ENCODE data around the gene BACH2. TPM values are rescaled to one million over a fixed set of nuclear protein-coding genes. Genes with fewer than 3 reads are reported as not detected.

The BACH2 gene
- total and polyA plus RNA-seq, 2 experiments from 2014 or later, result 1.6 to 5.7 TPM

- H3K9me3 Mint-ChIP-seq, result no peaks in the 10 kb centered on the region
- no peak for DNase-seq (ENCODE audit: low spot score)
- no peak overlapping the region for H3K4me3 Mint-ChIP-seq
- Histone ChIP-seq H3K27ac (ENCODE audit: low read depth) (no peak overlapping the region), H3K27me3 (ENCODE audit: insufficient read depth) (no peaks in the 10 kb centered on the region), H3K4me2 (no peak overlapping the region), H3K36me3 (ENCODE audit: insufficient read depth) (no peaks in the 10 kb centered on the region), H2AFZ (no peak overlapping the region), H3K4me3 (no peak overlapping the region), H3K9me2 (ENCODE audit: insufficient read depth) (no peaks in the 10 kb centered on the region), H3F3A (replicated peaks; ENCODE audit: low read depth) (no peaks in the 10 kb centered on the region), H4K20me1 (replicated peaks; ENCODE audit: insufficient read depth) (no peaks in the 10 kb centered on the region), H3K79me2 (replicated peaks; ENCODE audit: insufficient read depth) (no peaks in the 10 kb centered on the region), H3K4me1 (ENCODE audit: insufficient read depth) (no peaks in the 10 kb centered on the region; the same call in 1 of the 2 replicates)
- H3K27me3 Mint-ChIP-seq (ENCODE audit: insufficient read depth, low read depth, poor library complexity), result no peaks in the 10 kb centered on the region
- H3K36me3 Mint-ChIP-seq (ENCODE audit: low read depth), result no peaks in the 10 kb centered on the region
- H3K27ac Mint-ChIP-seq, result no peak overlapping the region
- no peaks in the 10 kb centered on the region for H3K4me1 Mint-ChIP-seq
- TF ChIP-seq ZNF331 (CRISPR knock-in tag; IDR thresholded peaks at IDR 0.05; ENCODE audit: low read depth), result no peak
- TF ChIP-seq JUNB (IDR thresholded peaks at IDR 0.05; ENCODE audit: unreplicated experiment), result no peak
- no peak for TF ChIP-seq EZH2phosphoT487 (IDR thresholded peaks at IDR 0.05; ENCODE audit: unreplicated experiment)
- TF ChIP-seq CREB1 (CRISPR knock-in tag; IDR thresholded peaks at IDR 0.05; ENCODE audit: low read depth), result no peak
- no peak for TF ChIP-seq CTCF (conservative IDR thresholded peaks at IDR 0.05; ENCODE audit: low read depth in 2 of 2)
- TF ChIP-seq POLR2AphosphoS5 (IDR thresholded peaks at IDR 0.05; ENCODE audit: low read depth), result no peak
- TF ChIP-seq STAT1 (IDR thresholded peaks at IDR 0.05; ENCODE audit: unreplicated experiment), result no peak
- ATAC-seq, result no peak
Measured at GRCh38 chr6:90148867-90149266, 147.8 kb downstream of the BACH2 start.

- H3K36me3 Mint-ChIP-seq (ENCODE audit: low read depth), result no peaks in the 10 kb centered on the region
- no peak overlapping the region for H2AFZ ChIP-seq
- no peaks in the 10 kb centered on the region for H3K79me2 ChIP-seq (replicated peaks; ENCODE audit: insufficient read depth)
- H3K4me1 ChIP-seq (ENCODE audit: insufficient read depth), result no peaks in the 10 kb centered on the region; the same call in 1 of the 2 replicates
- ATAC-seq (no peak), DNase-seq (ENCODE audit: low spot score) (no peak)
- no peaks in the 10 kb centered on the region for H3K27me3 Mint-ChIP-seq (ENCODE audit: insufficient read depth, low read depth, poor library complexity)
- H3K4me3 ChIP-seq, result no peak overlapping the region
- no peaks in the 10 kb centered on the region for H3K27me3 ChIP-seq (ENCODE audit: insufficient read depth)
- no peaks in the 10 kb centered on the region for H3K36me3 ChIP-seq (ENCODE audit: insufficient read depth)
- H3K9me2 ChIP-seq (ENCODE audit: insufficient read depth), result no peaks in the 10 kb centered on the region
- H3K4me2 ChIP-seq, result no peak overlapping the region
- no peaks in the 10 kb centered on the region for H4K20me1 ChIP-seq (replicated peaks; ENCODE audit: insufficient read depth)
- H3K4me3 Mint-ChIP-seq, result no peak overlapping the region
- H3K27ac Mint-ChIP-seq, result no peak overlapping the region
- no peaks in the 10 kb centered on the region for H3F3A ChIP-seq (replicated peaks; ENCODE audit: low read depth)
- no peaks in the 10 kb centered on the region for H3K4me1 Mint-ChIP-seq
- H3K27ac ChIP-seq (ENCODE audit: low read depth), result no peak overlapping the region
- no peaks in the 10 kb centered on the region for H3K9me3 Mint-ChIP-seq
- TF ChIP-seq ETS1 (IDR thresholded peaks at IDR 0.05), result no peak
- TF ChIP-seq REST (IDR thresholded peaks at IDR 0.05; ENCODE audit: unreplicated experiment), result no peak
- TF ChIP-seq ZNF114 (CRISPR knock-in tag; IDR thresholded peaks at IDR 0.05), result no peak
- TF ChIP-seq JUNB (IDR thresholded peaks at IDR 0.05; ENCODE audit: unreplicated experiment), result no peak
- no peak for TF ChIP-seq CREB1 (CRISPR knock-in tag; IDR thresholded peaks at IDR 0.05; ENCODE audit: low read depth)
- TF ChIP-seq EZH2 (IDR thresholded peaks at IDR 0.05; ENCODE audit: low read depth, unreplicated experiment), result no peak
- TF ChIP-seq CTCF (conservative IDR thresholded peaks at IDR 0.05; ENCODE audit: low read depth in 2 of 2), result no peak
- no peak for TF ChIP-seq ZNF331 (CRISPR knock-in tag; IDR thresholded peaks at IDR 0.05; ENCODE audit: low read depth)
- TF ChIP-seq STAT1 (IDR thresholded peaks at IDR 0.05; ENCODE audit: unreplicated experiment), result no peak
- no peak for TF ChIP-seq POLR2AphosphoS5 (IDR thresholded peaks at IDR 0.05; ENCODE audit: low read depth)
- TF ChIP-seq EZH2phosphoT487 (IDR thresholded peaks at IDR 0.05; ENCODE audit: unreplicated experiment), result no peak
Measured at GRCh38 chr6:90146921-90147649, 149.6 kb downstream of the BACH2 start.

Data from GM23338 (cell line).